K562 (cell line): ENCODE data around the gene HSF2BP. TPM values are rescaled to one million over a fixed set of nuclear protein-coding genes. Genes with fewer than 3 reads are reported as not detected.

Experiments
- ATAC-seq: fragments of 200-7000 bp; cut with Tn5 transposase; 3 replicates; pipeline ENCODE4 v1.9.1; 2020; ENCODE audit warnings: moderate library complexity
- BruUV-seq: library from RNA; stranded (reverse); fragments of 400-500 nt; replicated peaks from 2 replicates; lab custom pipeline; 2021; lab: Mats Ljungman, UMichigan
- CTCF ChIA-PET: fragments of 300-600 bp; formaldehyde crosslinking; extraction: SDS; loops from one replicate; lab custom pipeline; 2021; ENCODE audit warnings: low intra/inter-chr PET ratio; lab: Yijun Ruan, JAX
- POLR2A ChIA-PET: fragments of 300-600, 350-650 bp; sonication (Branson Sonifier 250); formaldehyde crosslinking; extraction: SDS; loops from one replicate; lab custom pipeline; 2021; ENCODE audit warnings: antibody characterized with exemption, inconsistent platforms; lab: Yijun Ruan, JAX
- DNase-seq, 4 experiments: peaks; one replicate each; pipeline versions ENCODE4 v3.0.0 to v3.0.0-alpha.2; 2011 to 2018; ENCODE audit warnings: low spot score in 3 of 4, mixed read lengths in 3 of 4; ENCODE audit errors: extremely low read depth in 1 of 4
- FAIRE-seq: peaks from 2 replicates; lab custom pipeline; 2011; peaks lifted over from hg19 to GRCh38; lab: Jason Lieb, UNC
- H2AFZ ChIP-seq: 2 replicates; pipeline ENCODE4 v1.6.0; 2011; ENCODE audit warnings: low read depth, low read length, control low read depth, inconsistent platforms
- H3K27ac ChIP-seq: fragments of 200-600 bp; 3 replicates; pipeline ENCODE4 v1.8.0; 2011; ENCODE audit warnings: low read depth, mild to moderate bottlenecking, control low read depth, inconsistent platforms, low read length, moderate library complexity, mixed read lengths; ENCODE audit errors: extremely low read depth
- H3K27me3 ChIP-seq, 2 experiments: fragments of 300-600 bp in 1 of 2; 2 replicates in 1 of 2; 3 replicates in 1 of 2; pipeline versions ENCODE4 v1.6.0 to v1.8.0; 2011; ENCODE audit warnings: inconsistent platforms in 2 of 2, low read length in 2 of 2, mild to moderate bottlenecking in 1 of 2, mixed read lengths in 1 of 2, moderate library complexity in 1 of 2; ENCODE audit not compliant: control insufficient read depth in 2 of 2, insufficient read depth in 2 of 2
- H3K36me3 ChIP-seq: fragments of 300-600 bp; 3 replicates; pipeline ENCODE4 v1.8.0; 2011; ENCODE audit warnings: mild to moderate bottlenecking, low read length, inconsistent platforms; ENCODE audit not compliant: control insufficient read depth, insufficient read depth
- H3K4me1 ChIP-seq, 2 experiments: fragments of 200-600 bp in 1 of 2; replicated peaks in 1 of 2; 2 replicates in 1 of 2; 3 replicates in 1 of 2; pipeline versions ENCODE4 v1.5.1 to v1.8.0; 2011; ENCODE audit warnings: inconsistent platforms in 2 of 2, low read length in 2 of 2, mild to moderate bottlenecking in 1 of 2, mixed read lengths in 1 of 2, moderate library complexity in 1 of 2; ENCODE audit not compliant: control insufficient read depth in 2 of 2, insufficient read depth in 2 of 2
- H3K4me2 ChIP-seq: 2 replicates; pipeline ENCODE4 v1.6.1; 2011; ENCODE audit warnings: low read length, control low read depth, inconsistent platforms, mixed read lengths; ENCODE audit not compliant: insufficient read depth
- H3K4me3 ChIP-seq: fragments of 200-600 bp; sonication (generic), shearing (Covaris generic); 2 replicates; pipeline ENCODE4 v1.5.1; 2016; ENCODE audit warnings: control low read depth, inconsistent platforms
- H3K79me2 ChIP-seq: fragments of 200-600 bp; 3 replicates; pipeline ENCODE4 v1.8.0; 2011; ENCODE audit warnings: low read length, inconsistent platforms; ENCODE audit not compliant: control insufficient read depth, insufficient read depth
- H3K9ac ChIP-seq, 2 experiments: 2 replicates each; pipeline versions ENCODE4 v1.6.0 to v1.6.1; 2011; ENCODE audit warnings: low read depth in 2 of 2, low read length in 2 of 2, control low read depth in 1 of 2, inconsistent platforms in 1 of 2, mild to moderate bottlenecking in 1 of 2, mixed read lengths in 1 of 2; ENCODE audit not compliant: insufficient read depth in 1 of 2
- H3K9me1 ChIP-seq: one replicate; pipeline ENCODE4 v1.6.0; 2011; ENCODE audit warnings: inconsistent platforms, mild to moderate bottlenecking, low read length, moderate library complexity; ENCODE audit not compliant: control insufficient read depth, insufficient read depth
- H3K9me3 ChIP-seq: replicated peaks from 2 replicates; pipeline ENCODE4 v1.5.1; 2011; ENCODE audit warnings: low read depth, low read length, inconsistent platforms; ENCODE audit not compliant: control insufficient read depth, insufficient read depth
- H4K20me1 ChIP-seq: replicated peaks from 2 replicates; pipeline ENCODE4 v1.6.1; 2011; ENCODE audit warnings: low read length, inconsistent platforms, mixed read lengths; ENCODE audit not compliant: control insufficient read depth, insufficient read depth
- ARID2 ChIP-seq: fragments of 450-650 bp; IDR thresholded peaks from 2 replicates; pipeline ENCODE4 v1.6.1; 2017; ENCODE audit warnings: antibody characterized with exemption, mild to moderate bottlenecking
- ARID3B ChIP-seq: fragments of 250-450 bp; sonication (Bioruptor Pico); IDR thresholded peaks from 2 replicates; pipeline ENCODE4 v1.4.0; 2020; ENCODE audit warnings: borderline replicate concordance
- BHLHE40 ChIP-seq: IDR thresholded peaks from 2 replicates; pipeline ENCODE4 v1.6.1; 2011; ENCODE audit warnings: low read length, improper control_type of control experiment
- BRD9 ChIP-seq: fragments of 450-650 bp; IDR thresholded peaks from 2 replicates; pipeline ENCODE4 v1.6.1; 2018; ENCODE audit warnings: low read depth; ENCODE audit not compliant: partially characterized antibody
- CHAMP1 ChIP-seq: fragments of 450-650 bp; IDR thresholded peaks from 2 replicates; pipeline ENCODE4 v1.6.1; 2016; ENCODE audit warnings: mild to moderate bottlenecking
- FOSL1 ChIP-seq: fragments of 200-800 bp; sonication (Bioruptor generic); conservative IDR thresholded peaks from 2 replicates; pipeline ENCODE4 v1.6.1; 2016; ENCODE audit warnings: missing genetic modification characterization, missing compliant biosample characterization
- NR2C2 ChIP-seq, 2 experiments: fragments of 200-800 bp in 1 of 2; sonication (Bioruptor generic) in 1 of 2; sonication (generic) in 1 of 2; formaldehyde crosslinking in 1 of 2; IDR thresholded peaks; 2 replicates each; pipeline versions ENCODE4 v1.6.1 to v1.8.0; 2016 to 2022; ENCODE audit warnings: mild to moderate bottlenecking in 1 of 2, missing compliant biosample characterization in 1 of 2, missing genetic modification characterization in 1 of 2, missing genetic modification reagents in 1 of 2
- OTX1 ChIP-seq: fragments of 450-650 bp; formaldehyde crosslinking; IDR thresholded peaks from 2 replicates; pipeline ENCODE4 v1.4.0; 2022; ENCODE audit warnings: mild to moderate bottlenecking
- SMARCA4 ChIP-seq: fragments of 450-650 bp; IDR thresholded peaks from 2 replicates; pipeline ENCODE4 v1.6.1; 2016
- TRIM24 ChIP-seq, 2 experiments: fragments of 450-650 bp; IDR thresholded peaks; 2 replicates each; pipeline ENCODE4 v1.6.1; 2016
- ZNF12 ChIP-seq: sonication (generic); formaldehyde crosslinking; IDR thresholded peaks from 2 replicates; pipeline ENCODE4 v1.4.0; 2020; ENCODE audit warnings: mild to moderate bottlenecking, missing genetic modification reagents
- ZNF134 ChIP-seq: fragments of 250-450 bp; sonication (Bioruptor Pico); conservative IDR thresholded peaks from 2 replicates; pipeline ENCODE4 v1.4.0; 2020
- ZNF444 ChIP-seq: fragments of 250-450 bp; sonication (Bioruptor Pico); IDR thresholded peaks from 2 replicates; pipeline ENCODE4 v1.4.0; 2020; ENCODE audit warnings: mild to moderate bottlenecking, moderate library complexity
- WGBS: fragments of 100-300 bp; shearing (Covaris generic); methylation state at CpG from one replicate; pipeline ENCODE4 v1.1.6; 2016; ENCODE audit warnings: low coverage, mixed read lengths; ENCODE audit not compliant: insufficient coverage; ENCODE audit errors: missing lambda C conversion rate; 5-methylcytosine and 5-hydroxymethylcytosine counted together
- in situ Hi-C: fragments of 300-500 bp; cut with MboI; formaldehyde crosslinking; loops from 4 replicates; pipeline ENCODE4 v1.15.0; 2018; ENCODE audit warnings: inconsistent platforms, mixed read lengths
- intact Hi-C: fragments of 100-400 bp; cut with micrococcal nuclease; formaldehyde crosslinking; loops from 2 replicates; pipeline ENCODE4 v1.14.2; 2022
- polyA plus RNA-seq, 8 experiments: library from polyadenylated mRNA; depleted of rRNA in 4 of 8; stranded (reverse) in 5 of 8; unstranded in 3 of 8; fragments of >200 nt; fragmentation: Nextera tagmentation in 2 of 8; fragmentation: Illumina TruSeq in 1 of 8; extraction: Ambion mirVana in 2 of 8; extraction: Trizol in 1 of 8; gene quantifications; 2 replicates each; pipeline versions ENCODE4 v1.2.1 to v1.2.3, GENCODE V29; 2011 to 2014; ENCODE audit warnings: inconsistent platforms in 1 of 8, missing spikeins in 1 of 8
- total RNA-seq, 7 experiments: library from RNA; depleted of rRNA in 6 of 7; stranded (reverse); fragments of >200 nt in 6 of 7; fragmentation: Illumina TruSeq in 2 of 7; extraction: Trizol in 2 of 7; gene quantifications; 2 replicates each; pipeline versions ENCODE4 v1.2.1 to v1.2.3, GENCODE V29; 2011 to 2021; ENCODE audit warnings: low replicate concordance in 1 of 7

The HSF2BP gene
- total and polyA plus RNA-seq, 9 of the 15 experiments (the other 6 are each of a cell fraction or from before 2014, with no cell fraction given), result 0.04 to 0.57 (median 0.20) TPM; not detected in 2

DNA sequence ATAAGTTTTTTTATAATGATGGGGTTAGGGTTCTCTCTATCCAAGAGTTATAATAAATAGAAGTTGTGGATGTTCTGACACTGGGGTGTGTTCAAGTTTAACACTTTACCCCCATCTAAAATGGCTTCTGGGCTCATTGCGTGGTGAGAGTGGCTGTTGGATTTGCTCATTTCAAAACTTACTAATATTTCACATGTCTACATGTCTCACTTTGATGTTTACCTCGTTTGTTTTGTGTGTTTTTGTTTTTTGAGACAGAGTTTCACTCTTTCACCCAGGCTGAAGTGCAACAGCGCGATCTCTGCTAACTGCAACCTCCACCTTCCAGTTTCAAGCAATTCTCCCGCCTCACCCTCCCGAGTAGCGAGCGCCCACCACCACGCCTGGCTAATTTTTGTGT lies 3.7 kb upstream of the HSF2BP start:
- no peak overlapping the region for H3K4me3 ChIP-seq
- no peak overlapping the region for H3K9ac ChIP-seq
- ChIA-PET CTCF (no interaction called here), POLR2A (no interaction called here)
- DNase-seq (no peak), ATAC-seq (no peak), FAIRE-seq (no peak)
- peaks cover 12 to 16% of the 10 kb centered on the region in 2 experiments; a peak in 4 of 5 replicates for H3K4me1 ChIP-seq
- in situ Hi-C loops, result no loop called here
- H4K20me1 ChIP-seq, result peaks cover 4% of the 10 kb centered on the region; the same call in 1 of the 2 replicates
- H3K27me3 ChIP-seq, result no peaks in the 10 kb centered on the region
- peaks cover 78% of the 10 kb centered on the region for H3K79me2 ChIP-seq
- no peak overlapping the region for H2AFZ ChIP-seq
- no peaks in the 10 kb centered on the region for H3K9me1 ChIP-seq
- no peak overlapping the region for H3K27ac ChIP-seq
- peaks cover 2% of the 10 kb centered on the region; the same call in 1 of the 2 replicates for H3K9me3 ChIP-seq
- no TSS peak for BruUV-seq
- H3K4me2 ChIP-seq, result no peak overlapping the region
- peaks cover 63% of the 10 kb centered on the region for H3K36me3 ChIP-seq
- 93% methylated on average over 9 of the region's 9 CpGs for WGBS
- TF ChIP-seq ZNF134, result no peak
- no peak for TF ChIP-seq ZNF12
- no peak for TF ChIP-seq ARID2
- no peak for TF ChIP-seq ZNF444 (CRISPR knock-in tag)
- TF ChIP-seq BHLHE40, result no peak
- no peak for TF ChIP-seq TRIM24 (IDR thresholded peaks at IDR 0.05)
- TF ChIP-seq SMARCA4, result no peak
- no peak for TF ChIP-seq BRD9
- no peak for TF ChIP-seq NR2C2 (CRISPR knock-in tag; IDR thresholded peaks at IDR 0.05)
- no peak for TF ChIP-seq NR2C2 (tag; IDR thresholded peaks at IDR 0.05)
- no peak for TF ChIP-seq OTX1
- TF ChIP-seq ARID3B, result no peak
- TF ChIP-seq FOSL1, result no peak
- TF ChIP-seq CHAMP1, result no peak
- TF ChIP-seq, all 486 proteins: peak for 0
- intact Hi-C loops, result loop anchor here (5.0 kb wide), 1 partner anchor 64 kb away; no protein-coding TSS in a partner anchor
